Stimulated activated CD4-positive, alpha-beta T cell treated with anti-CD3 and anti-CD28 coated beads, Interleukin-4, amount 100 ng/mL, for 24 hours (primary cell): Measurements from ENCODE around the gene NXPH3.
A peak's percentile ranks its signal among the peaks of the same experiment; 100 is the strongest.
"Not testable (repeated sequence)": the region's sequence is repeated elsewhere in the genome, so short reads cannot be mapped to it uniquely, and the experiment has no call there.

Experiments
- DNase-seq: peaks from one replicate; pipeline ENCODE4 v3.0.0-alpha.2; 2020

NXPH3 gene

DNA sequence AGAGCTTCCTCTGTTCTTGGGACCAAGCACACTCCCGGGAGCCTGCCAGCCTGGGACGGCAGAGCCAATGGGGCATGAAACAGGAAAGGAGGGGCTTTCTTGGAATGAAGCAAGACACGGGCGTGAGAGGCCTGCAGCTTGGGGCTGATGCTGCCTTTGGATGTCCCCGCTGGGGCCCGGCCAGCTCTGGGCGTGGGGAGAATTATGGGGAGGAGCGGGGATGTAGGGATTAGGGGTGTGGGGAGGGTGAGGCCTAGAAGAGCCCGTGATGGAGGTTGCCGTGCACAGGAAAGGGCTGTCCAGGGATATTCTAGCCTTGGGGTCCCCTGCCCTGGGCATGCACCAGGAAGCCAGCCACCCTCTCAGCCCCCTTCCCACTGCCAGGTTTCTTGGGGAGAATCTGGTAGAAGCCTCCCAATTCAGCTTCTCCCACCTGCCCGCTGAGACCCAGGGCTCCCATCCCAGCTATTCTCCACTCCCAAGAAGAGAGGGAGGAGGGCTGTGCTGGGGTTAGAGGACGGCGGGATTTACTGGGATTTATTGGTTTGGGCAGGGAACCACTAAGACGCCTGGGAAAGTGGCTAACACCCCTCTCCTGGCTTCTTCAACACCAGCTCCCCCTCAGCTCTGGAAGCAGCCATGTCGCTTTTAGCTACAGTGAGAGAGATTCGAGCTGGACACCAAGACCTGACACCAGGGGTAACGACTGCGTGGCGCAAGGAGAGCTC is 20.0 kb upstream of the NXPH3 start:
- no peak for DNase-seq

DNA sequence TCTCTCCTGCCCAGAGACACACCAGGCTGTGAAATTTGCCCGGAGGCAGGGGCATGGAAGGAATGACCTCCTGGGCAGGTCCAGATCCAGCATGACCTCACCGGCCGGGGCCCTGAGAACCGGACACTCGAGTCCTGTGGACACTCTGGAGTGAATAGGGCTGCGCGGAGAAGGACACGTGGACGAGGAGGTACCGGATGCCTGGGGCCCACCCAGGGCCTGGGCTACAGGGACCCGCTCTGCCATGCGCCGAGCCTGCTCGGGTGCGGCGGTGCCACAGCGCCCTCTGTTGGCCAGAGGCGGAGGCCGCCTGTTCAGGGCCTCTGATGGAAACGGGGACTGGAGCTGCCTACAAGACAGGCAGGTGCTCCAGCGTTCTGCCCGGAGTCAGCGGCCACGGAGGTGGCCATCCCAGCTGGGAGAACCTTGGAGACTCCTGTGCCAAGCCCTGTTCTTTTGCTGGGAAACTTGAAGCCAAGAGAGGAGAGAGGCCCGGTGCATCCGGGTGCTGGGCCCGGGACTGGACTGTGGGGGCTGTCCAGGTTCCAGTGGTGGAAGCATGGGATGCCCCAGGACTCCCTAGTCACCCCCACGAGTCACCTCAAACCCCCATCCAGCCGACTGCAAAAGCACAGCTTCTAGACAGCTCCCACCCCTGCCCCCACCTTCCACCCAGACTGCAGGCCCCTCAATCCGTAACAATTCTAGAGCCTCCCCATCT is 19.3 kb upstream of the NXPH3 start:
- peak; percentile 86 for DNase-seq

DNA sequence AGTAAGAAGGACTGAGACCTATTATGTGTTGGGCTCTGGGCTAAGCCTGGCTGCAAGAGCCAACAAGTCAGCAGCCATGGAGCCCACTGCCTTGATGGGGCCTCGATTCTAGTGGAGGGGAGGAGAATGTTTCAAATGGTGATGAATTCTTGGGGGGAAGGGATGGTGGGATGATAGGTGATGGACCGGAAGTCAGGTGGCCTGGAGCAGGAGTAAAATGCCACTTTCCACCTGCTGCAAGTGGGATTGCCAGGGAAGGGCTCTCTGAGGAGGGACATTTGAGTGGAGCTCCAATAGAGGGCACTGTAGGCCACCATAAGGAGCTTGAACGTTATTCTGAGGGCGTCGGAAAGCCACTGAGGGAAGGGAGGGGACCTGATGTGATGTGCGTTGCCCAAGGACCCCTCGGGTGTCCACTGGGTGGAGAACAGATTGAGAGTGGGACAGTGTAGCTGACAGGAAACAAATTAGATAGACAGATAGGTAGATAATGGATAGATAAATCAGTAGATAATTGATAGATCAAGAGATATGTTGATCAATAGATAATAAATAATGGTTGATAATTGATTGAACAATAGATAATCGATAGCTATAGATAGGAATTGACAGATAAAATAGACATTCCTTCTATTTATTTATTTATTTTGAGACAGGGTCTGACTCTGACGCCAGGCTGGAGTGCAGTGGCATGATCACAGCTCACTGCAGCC is 18.2 kb upstream of the NXPH3 start:
- peak; percentile 45 for DNase-seq

DNA sequence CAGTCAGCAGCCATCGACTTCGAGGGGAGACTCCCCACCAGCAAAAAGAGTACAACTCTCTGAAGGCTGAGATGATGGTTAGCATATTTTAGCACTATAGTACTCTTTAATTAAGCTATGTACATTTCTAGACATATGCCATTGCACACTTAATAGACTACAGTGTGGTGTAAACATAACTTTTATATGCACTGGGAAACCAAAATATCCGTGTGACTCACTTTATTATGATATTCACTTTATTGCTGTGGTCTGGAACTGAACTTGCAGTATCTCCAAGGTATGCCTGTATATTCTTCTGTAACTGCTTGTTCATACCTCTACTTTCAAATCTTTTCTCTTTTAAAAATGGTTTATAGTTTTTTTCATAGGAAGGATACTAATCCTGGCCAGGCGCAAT is 11.0 kb upstream of the NXPH3 start:
- DNase-seq = no peak

DNA sequence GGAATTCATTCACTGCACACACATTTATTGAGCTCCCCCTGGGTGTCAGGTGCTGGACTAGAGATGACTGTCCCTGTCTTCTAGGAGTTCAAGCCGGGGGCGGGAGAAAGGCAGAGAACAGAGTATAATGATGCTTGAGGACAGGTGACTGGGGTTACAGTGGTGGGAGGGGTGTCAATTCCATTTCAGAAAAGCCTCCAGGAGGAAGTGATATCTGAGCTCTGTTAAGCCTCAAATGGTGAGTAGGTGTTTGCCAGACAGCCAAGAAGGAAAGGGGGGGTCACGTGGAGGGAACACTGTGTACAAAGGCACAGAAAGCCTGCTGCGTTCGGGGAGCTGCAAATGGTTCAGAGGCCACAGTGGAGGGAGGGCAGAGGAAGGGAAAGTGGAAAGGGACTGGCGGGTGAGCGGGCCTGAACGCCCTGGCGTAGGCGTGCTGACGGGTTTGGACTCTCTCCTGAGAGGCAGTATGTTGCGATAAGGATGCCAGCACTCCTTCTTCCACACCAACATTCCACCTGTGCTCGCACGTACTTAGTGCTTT is 9.7 kb upstream of the NXPH3 start:
- DNase-seq = no peak

DNA sequence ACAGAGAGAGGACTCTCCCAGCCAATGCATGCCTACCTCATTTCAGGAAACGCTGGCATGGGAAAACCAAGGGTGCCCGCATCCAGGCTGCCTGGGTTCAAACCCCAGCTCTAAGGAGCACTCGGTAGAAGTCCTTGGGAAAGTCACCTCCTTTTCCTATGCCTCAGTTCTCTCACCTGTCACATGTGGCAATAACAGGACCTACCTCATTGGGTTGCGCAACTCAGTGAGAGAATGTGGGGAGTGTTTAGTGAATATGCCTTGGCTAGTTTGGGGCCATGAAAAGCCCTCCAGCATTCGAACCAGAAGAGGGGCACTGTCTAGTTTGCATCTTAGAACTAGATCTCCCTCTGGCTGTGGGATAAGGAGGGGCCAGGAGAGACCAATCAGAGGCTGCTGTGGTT is 9.0 kb upstream of the NXPH3 start:
- no peak for DNase-seq

DNA sequence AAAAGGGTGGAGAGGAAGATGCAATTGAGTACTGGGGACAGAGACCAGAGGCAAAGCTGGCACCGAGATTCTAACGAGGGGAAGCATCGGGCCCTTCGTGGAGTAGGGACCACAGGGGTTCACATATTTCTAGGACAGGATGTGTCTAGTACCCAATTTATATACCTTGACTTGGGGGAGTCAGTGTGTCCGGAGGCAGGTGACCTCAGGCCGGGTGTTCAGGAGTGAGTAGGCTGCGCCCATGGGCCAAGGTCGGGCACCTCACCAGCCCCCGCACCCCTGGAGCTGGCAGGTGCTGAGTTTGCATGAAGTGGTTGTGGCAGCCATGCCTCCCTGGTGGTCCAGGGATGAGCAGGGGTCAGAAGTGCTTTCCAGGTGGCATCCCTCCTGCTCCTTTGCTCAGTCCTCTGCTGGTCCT is 8.6 kb upstream of the NXPH3 start:
- no peak for DNase-seq

DNA sequence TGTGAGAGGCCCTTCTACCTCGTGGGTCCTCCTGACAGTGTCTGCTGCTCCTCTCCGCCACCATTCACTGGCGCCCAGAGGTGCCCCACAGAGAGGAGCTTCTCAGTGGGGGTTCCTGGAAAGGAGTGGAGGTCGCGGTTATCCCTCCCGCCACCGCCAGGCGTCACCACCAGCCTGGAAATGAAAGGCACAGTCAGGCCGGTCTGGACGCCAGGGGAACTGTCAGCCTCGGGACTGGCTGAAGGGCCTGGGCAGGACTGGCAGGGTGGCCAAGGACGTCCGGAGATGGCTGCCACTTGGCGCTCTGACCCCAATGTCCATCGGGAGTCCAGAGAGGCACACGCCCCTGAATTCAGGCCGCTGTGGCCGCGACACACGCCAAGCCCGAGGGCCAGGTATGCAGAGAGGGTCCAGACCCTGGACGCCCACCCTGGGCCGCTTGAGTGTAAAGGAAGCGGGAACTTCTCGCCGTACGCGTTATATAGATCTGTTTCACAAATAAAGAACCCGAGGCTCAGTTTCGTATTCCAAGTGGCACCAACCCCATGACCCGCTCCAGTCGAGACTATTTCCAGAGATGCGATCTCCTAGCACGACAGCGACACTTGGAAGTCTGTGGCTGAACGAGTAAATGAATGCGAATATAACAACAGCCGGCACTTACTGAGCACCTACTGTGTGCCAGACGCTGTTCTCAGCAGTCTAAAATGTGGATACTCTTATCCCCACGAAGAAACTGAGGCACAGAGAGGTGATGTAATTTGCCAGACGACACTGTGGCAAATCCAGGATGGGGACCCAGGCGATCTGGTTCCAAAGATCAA is 7.6 kb upstream of the NXPH3 start:
- DNase-seq = peak; percentile 87

DNA sequence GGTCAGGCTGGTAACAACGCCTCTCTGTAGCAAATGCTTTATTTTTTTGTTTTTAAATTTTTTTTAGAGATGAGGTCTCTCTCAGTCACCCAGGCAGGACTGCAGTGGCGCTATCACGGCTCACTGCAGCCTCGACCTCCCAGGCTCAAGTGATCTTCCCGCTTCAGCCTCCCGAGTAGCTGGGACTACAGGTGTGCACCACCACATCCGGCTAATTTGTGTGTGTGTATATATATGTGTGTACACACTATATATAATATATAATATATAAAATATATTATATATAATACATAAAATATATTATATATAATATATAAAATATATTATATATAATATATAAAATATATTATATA is 7.0 kb upstream of the NXPH3 start:
- not testable (repeated sequence) for DNase-seq

DNA sequence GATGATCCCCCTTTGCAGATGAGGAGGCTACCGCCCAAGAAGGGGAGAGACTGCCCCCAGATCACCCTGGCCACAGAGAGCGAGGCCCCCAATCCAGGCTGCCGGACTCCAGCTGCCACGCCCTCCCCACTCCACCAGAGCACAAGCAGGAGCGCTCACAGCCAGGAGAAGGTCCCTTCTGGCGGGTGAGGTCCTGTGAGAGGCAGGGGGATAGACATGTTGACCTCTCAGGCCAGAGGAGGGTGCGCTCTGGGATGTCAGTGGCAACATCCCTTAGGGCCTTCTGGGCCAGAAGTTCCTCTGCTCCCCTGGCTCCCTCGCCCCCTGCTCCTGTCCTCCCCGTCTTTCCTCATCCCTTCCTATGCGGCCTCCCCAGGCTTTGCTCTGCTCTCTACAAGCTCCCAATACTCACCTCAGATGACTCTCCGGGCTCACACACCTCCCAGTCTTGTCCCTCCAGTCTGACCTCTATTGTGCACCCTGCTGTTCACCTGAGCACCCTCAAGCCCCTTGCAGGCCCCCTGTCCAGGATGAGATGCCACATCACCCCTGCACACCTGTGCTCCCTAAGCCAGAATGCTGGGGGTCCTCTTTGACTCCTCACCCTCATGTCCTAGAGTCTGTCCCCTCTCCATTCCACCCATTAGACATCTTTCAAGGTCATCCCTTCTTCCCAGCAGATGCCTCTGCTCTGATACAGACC is 5.0 kb upstream of the NXPH3 start:
- DNase-seq = no peak

DNA sequence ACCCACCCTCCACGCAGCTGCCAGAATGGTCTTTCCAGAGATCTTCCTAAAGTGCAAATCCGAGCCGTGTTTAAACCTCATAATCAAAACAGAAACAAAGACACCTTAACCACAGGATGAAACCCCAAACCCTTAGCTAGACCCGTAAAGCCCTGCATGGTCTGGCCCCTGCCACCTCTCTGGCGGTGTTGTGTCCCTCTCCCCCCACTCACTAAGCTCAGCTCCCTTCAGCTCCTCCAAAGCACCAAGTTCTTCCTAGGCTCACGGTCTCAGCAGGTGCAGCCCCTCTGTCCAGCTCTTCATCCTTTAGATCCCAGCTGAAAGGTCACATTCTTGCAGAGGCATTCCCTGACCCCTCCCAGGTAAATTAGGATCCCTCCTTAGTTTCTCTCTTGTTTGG is 4.4 kb upstream of the NXPH3 start:
- DNase-seq = no peak

DNA sequence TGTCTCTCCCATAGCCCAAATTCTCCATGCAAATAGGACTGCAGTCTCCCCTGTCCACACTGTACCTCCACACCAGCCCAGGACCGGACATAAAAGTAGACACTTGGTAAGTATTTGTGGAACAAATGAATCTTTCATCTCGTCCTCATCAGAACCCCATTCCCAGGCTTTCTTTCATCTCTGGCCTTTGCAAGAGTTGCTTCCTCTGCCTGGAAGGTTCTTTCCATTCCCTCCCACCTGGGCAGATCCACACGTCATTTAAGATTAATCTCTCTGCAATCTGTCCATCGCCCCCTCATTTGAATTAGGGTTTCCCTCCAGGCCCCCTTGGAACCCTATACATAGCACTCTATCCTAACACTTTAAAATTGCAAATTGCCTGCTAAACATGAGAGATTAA is 3.9 kb upstream of the NXPH3 start:
- no peak for DNase-seq

DNA sequence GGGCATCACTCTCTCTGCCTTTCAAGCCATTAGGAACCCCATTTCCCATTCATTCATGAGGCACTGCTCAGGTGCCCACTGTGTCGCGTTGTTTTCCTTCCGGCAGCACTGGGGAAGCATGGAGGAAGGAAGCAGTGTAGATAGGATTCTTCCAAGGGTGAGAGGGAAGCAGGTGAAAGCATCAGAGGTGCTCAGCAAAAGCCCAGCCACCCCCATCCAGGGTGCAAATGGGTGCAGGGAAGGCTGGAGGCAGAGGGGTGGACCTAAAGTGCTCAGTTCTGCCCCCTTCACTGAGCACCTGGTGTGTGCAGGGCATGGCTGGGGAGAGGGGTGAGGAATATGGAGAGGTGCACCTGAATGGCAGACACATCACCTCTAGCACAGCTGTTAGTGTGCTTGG is 3.4 kb upstream of the NXPH3 start:
- DNase-seq = no peak

DNA sequence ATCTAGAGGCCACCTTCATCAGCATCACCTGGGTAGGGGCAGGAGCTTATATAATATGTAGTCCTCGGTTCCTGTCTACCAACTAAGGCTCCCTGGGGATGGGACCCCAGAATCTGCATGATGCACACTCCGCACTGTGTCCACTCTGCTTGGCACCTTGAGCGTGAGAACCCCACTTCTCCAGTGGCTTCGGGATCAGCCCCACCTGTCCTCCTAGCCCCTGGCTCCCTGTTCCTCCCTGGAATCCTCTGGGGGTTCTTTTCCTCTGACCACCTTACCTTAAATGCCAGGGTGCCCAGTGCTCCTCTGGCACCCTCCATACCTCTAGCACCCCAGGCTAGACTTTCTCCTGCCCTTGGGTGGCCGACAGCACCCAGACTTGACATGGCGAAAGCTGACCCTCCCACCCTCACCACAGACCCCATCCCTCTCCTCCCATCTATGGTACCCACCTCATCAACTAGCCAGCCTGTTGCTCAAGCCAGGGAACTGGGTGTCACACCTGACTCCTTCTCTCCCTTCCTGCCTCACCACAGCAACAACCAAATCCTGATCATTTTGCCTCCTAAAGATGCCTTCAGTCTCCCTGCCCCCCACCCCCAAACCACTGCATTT is 2.8 kb upstream of the NXPH3 start:
- no peak for DNase-seq

DNA sequence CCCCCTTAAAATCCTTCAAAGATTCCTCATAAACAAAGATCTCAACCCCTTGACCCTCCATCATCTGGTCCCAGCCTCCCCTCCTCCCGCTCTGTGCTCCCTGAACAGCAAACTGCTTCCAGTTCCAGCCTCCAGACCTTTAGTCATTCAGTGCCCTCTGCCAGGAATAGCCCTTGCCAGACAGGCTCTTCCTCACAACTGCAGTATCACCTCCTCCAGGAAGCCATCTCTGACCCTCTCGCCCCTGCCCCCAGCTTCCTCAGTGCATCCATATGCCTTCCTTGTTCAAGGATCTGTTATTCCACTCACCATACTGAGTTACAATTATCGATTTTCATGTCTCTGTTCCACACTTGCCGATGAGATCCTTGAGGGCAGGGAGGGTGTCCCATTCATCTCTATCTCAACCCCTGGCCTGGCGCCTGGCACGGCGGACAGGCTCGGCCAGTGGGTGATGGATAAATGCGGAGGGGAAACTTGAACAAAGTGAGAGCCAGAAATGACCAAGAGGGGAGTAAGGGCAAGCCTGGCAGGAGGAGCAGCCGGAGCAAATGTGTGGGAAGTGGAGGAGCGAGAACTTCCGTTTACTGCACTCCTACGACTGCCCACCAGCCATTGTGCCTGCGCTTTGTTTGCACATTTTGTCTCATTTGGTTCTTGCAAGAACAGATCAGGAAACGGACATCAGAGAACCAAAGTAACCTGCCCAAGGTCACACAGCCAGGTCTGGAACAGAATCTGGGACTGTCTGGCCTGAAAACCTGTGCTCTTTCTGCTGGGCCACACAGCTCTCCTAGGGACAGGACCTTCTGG is 2.0 kb upstream of the NXPH3 start:
- DNase-seq = no peak

DNA sequence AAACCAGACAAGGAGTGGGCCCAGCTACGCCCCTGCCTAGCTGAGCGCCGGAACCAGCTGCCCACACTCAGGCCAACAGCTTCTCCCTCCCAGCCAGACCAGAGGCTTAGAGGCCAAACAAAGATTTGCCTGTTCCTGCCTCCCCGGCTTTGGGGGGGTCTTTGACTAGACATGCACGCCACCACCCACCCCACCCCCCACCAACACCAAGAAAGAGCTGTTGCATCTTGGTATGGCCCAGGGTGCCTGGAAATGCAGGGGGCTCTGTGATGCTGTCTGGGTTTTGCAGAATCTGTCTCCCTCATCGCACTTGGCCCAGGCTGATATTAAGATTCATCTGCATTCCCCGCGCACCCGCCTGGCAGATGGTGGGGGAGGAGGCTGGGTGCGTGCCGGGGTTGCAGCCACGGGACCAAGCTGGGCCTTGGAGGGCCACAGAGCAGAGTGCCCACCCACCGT is 1.3 kb upstream of the NXPH3 start:
- DNase-seq = no peak

DNA sequence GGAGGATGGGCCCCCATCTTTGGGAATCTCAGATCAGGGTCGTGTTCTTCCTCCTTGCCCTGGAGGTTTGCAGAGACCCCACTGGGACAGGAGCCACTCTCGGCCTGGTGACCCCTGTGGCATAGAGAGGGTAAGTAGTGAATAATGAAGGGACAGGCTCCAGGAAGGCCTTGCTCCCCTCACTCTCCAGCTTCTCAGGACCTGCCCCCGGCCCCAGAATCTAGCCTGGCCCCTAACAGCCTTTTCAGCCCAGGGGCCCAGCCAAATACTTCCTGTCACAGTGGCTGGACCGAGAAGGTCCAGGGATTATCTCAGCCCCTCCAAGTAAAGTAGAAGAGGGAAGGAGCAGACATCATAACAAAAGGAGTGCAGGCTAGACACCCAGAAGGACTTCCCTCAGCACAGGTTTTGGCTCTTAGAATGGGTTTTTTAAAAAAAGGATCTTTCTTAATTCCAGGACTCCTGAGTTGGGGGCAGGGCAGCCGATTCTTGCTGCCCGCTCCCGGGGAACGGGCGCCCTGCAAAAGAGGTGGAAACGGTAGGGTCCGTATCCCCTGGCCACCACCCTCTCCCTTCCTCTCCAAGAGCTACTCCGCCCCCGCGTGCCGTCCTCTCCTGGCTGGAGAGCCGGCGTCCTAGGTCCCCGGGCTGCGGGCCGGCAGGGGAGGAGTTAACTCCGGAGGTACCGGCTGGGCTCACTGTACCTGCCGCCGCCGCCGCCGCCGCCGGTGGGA is 559 bp upstream of the NXPH3 start:
- no peak for DNase-seq

DNA sequence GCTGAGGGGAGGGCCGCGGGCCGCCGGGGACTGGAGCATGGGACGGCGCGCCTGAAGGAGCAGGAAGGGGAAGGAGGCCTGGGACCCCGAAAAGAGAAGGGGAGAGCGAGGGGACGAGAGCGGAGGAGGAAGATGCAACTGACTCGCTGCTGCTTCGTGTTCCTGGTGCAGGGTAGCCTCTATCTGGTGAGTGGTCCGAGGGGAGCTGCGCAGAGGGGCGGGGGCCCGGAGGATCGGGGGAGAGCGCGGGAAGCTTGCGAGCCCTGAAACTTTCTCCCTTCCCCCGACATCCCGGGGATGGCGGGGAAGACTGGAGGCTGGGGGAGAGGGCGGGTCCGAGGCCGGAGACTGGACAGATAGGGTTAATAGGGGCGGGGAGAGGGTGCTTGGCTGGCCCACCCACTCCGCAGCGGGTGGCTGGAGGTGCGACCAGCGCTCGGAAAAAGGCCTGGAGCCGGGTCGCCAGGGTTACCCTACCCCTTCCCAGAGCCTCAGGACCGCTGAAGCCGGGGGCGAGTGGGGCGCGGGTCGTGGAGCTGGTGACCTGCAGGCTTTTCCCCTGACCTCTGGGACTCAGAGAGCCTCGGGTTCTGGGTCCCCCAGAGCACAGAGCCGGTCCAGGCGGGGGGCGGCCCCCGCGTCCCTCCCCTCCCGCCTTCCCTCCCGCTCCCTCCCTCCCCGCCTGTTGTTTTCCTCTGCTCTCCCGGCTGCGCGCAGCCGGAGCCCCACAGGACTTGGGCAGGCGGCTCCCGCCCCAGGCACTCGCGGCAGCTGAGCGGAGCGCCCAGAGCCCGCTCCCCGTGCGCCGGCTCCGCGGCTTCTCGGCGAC is 631 bp downstream of the NXPH3 start:
- DNase-seq = no peak
